Type B pancreatic cell (in vitro differentiated cells): ENCODE data around the gene MERTK. TPM values are rescaled to one million over a fixed set of nuclear protein-coding genes. Genes with fewer than 3 reads are reported as not detected.

Source experiments
- DNase-seq: peaks from one replicate; pipeline ENCODE4 v3.0.0; 2021; ENCODE audit warnings: mixed read lengths; ENCODE audit not compliant: unreplicated experiment; ENCODE audit errors: extremely low spot score
- H3K27ac Mint-ChIP-seq: 2 replicates; pipeline ENCODE4 v1.8.0; 2021; ENCODE audit warnings: mild to moderate bottlenecking, mixed read lengths
- H3K27me3 Mint-ChIP-seq: 2 replicates; pipeline ENCODE4 v1.8.0; 2021; ENCODE audit warnings: mixed read lengths
- H3K36me3 Mint-ChIP-seq: 2 replicates; pipeline ENCODE4 v1.8.0; 2021; ENCODE audit warnings: mixed read lengths
- H3K4me1 Mint-ChIP-seq: one replicate; pipeline ENCODE4 v1.8.0; 2021; ENCODE audit warnings: mixed read lengths; ENCODE audit not compliant: unreplicated experiment
- H3K4me3 Mint-ChIP-seq: 2 replicates; pipeline ENCODE4 v1.8.0; 2021; ENCODE audit warnings: mild to moderate bottlenecking, mixed read lengths
- H3K9me3 Mint-ChIP-seq: 2 replicates; pipeline ENCODE4 v1.8.0; 2021; ENCODE audit warnings: mixed read lengths
- total RNA-seq: library from RNA; stranded (reverse); gene quantifications from 2 replicates; pipeline ENCODE4 v1.2.1, GENCODE V29; 2021; ENCODE audit warnings: low replicate concordance
- TF ChIP-seq, protein P1 (sequence below): fragments of 200-600 bp; sonication (generic); conservative IDR thresholded peaks from 2 replicates; pipeline ENCODE4 v1.5.0; 2021; ENCODE audit warnings: antibody characterized with exemption, mild to moderate bottlenecking

MERTK gene
- total RNA-seq, 1 donor from 2014 or later, result 25.7 TPM

DNA sequence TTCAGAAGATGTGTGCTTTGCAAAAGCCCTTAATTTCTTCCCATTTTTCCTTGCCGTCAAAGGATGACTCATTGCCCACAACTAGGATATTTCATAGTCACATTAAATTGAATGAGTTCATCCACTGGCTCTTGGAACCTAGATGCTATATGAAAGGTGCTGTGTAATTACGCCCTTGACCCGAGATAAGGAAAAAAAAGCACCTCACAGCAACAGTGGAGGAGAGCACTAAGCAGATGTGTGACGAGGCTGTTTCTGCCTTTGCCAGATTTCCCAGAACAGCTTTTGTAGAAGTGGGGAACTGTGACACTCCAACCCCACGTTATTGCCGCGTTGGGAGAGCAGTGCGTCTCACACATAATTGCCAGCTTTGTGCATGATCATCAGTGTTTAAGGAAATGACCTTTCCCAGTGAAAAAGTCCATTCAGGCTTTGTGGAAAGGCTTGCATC, 123.4 kb downstream of the MERTK start:
- Mint-ChIP-seq H3K36me3 (peaks cover 47% of the 10 kb centered on the region), H3K4me3 (no peak overlapping the region), H3K27me3 (no peaks in the 10 kb centered on the region), H3K27ac (no peak overlapping the region), H3K4me1 (peaks cover 16% of the 10 kb centered on the region), H3K9me3 (no peaks in the 10 kb centered on the region)
- TF ChIP-seq, protein P1, sequence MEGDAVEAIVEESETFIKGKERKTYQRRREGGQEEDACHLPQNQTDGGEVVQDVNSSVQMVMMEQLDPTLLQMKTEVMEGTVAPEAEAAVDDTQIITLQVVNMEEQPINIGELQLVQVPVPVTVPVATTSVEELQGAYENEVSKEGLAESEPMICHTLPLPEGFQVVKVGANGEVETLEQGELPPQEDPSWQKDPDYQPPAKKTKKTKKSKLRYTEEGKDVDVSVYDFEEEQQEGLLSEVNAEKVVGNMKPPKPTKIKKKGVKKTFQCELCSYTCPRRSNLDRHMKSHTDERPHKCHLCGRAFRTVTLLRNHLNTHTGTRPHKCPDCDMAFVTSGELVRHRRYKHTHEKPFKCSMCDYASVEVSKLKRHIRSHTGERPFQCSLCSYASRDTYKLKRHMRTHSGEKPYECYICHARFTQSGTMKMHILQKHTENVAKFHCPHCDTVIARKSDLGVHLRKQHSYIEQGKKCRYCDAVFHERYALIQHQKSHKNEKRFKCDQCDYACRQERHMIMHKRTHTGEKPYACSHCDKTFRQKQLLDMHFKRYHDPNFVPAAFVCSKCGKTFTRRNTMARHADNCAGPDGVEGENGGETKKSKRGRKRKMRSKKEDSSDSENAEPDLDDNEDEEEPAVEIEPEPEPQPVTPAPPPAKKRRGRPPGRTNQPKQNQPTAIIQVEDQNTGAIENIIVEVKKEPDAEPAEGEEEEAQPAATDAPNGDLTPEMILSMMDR, result no peak
- DNase-seq, result no peak

DNA sequence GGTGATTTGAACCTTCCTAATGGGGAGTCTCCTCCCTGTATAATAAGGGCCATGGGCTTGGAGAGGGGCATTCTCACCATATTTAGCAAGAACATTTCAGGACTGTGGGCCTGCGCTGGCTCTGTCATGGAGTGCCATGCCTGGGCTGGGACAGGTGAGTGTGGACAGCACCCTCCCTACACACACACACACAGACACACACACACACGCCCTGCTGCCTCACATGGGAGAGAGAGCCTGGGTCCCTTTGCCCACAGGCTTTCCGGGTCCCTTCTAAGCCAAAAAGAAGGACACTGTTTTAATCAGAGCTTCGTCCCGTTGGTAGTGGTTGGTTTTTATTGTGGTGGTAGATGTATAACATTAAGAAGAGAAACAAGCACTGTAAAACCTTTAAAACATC, 125.3 kb downstream of the MERTK start:
- Mint-ChIP-seq H3K4me3 (no peak overlapping the region), H3K9me3 (no peaks in the 10 kb centered on the region), H3K36me3 (peaks cover 46% of the 10 kb centered on the region), H3K27me3 (no peaks in the 10 kb centered on the region), H3K27ac (no peak overlapping the region), H3K4me1 (peaks cover 16% of the 10 kb centered on the region)
- TF ChIP-seq, protein P1, result no peak
- DNase-seq, result no peak

DNA sequence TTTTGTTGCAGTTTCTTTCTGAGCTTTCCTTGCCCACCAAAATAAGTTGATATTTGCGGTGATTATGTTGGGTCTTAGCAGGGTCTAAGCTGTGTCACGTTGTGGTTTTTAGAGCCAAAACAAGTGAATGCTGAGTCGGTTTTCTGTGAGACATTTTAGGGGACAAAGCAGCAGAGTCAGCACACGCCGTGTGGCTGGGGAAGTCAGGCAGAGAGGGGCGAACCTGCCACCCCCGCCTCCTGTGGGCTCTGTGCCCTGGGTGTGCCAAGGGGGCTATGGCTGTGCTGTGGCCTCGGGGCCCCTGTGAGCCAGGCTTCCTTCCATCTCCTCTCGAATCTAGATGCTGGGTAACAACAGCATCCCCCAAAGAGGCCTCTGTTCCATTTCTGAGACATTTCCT, 125.8 kb downstream of the MERTK start:
- H3K27ac Mint-ChIP-seq, result no peak overlapping the region
- peaks cover 47% of the 10 kb centered on the region for H3K36me3 Mint-ChIP-seq
- no peaks in the 10 kb centered on the region for H3K27me3 Mint-ChIP-seq
- DNase-seq, result no peak
- H3K4me3 Mint-ChIP-seq, result no peak overlapping the region
- H3K9me3 Mint-ChIP-seq, result peaks cover 1% of the 10 kb centered on the region
- TF ChIP-seq, protein P1, result no peak
- H3K4me1 Mint-ChIP-seq, result peaks cover 16% of the 10 kb centered on the region

DNA sequence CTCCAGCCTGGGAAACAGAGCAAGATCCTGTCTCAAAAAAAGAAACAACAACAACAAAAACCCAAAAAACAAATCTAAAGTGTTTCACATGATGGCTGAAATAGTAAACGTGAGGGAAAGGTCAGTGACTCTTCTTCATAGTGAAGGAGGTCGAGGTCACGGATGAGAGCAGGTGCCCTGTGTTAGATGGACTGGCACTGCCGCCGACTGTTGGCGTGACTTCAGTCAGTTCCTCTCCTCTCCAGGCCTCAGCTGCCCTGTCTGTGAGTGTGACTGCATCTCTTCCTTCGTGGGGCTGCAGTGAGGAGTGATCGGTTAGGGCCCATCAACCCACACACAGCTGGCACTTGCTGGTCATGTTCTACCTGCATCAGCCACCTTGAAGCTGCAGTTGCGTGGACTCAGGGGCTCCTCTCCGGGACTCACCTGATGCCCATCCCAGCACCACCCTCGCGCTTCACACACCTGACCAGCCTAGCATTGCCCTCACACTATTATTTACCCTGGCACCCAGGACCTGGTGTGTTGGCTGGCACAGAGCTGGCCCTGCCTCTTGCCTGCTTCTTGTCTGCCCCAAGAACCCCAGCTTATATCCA, 126.6 kb downstream of the MERTK start:
- Mint-ChIP-seq H3K4me3 (no peak overlapping the region), H3K9me3 (peaks cover 9% of the 10 kb centered on the region), H3K27me3 (no peaks in the 10 kb centered on the region), H3K27ac (no peak overlapping the region), H3K4me1 (peaks cover 12% of the 10 kb centered on the region), H3K36me3 (peaks cover 50% of the 10 kb centered on the region)
- no peak for DNase-seq
- TF ChIP-seq, protein P1, result no peak

DNA sequence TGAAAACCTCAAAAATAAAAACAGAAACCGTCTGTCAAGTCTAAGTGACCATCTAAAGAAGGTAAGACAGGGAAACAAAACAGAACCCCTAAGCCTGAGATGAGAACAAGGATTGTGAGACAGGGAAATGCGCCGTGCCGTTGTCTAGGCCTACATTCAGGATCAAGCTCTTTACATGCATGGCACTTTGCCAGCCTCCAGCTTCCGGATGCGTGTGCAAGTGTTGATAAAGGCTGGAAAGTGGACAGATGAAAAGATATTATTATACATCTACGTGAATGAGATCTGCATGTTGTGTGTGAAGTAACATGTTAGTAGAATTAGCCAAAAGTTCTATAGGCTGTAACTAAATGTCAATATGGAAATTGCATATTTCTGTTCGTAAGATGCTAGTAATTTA, 128.1 kb downstream of the MERTK start:
- no peaks in the 10 kb centered on the region for H3K27me3 Mint-ChIP-seq
- no peak overlapping the region for H3K4me3 Mint-ChIP-seq
- TF ChIP-seq, protein P1, result no peak
- H3K36me3 Mint-ChIP-seq, result peaks cover 44% of the 10 kb centered on the region
- H3K27ac Mint-ChIP-seq, result no peak overlapping the region
- no peak for DNase-seq
- peaks cover 11% of the 10 kb centered on the region for H3K4me1 Mint-ChIP-seq
- H3K9me3 Mint-ChIP-seq, result peaks cover 9% of the 10 kb centered on the region
